H9 (cell line): ENCODE results near the gene TAF13. TPM values are rescaled to one million over a fixed set of nuclear protein-coding genes. Genes with fewer than 3 reads are reported as not detected.

Source experiments
- DNase-seq: peaks from one replicate; pipeline ENCODE4 v3.0.0-alpha.2; 2017
- H2AFZ ChIP-seq: one replicate; pipeline ENCODE4 v1.6.1; 2013; ENCODE audit warnings: mild to moderate bottlenecking, low read length, control low read depth, moderate library complexity
- H2AK5ac ChIP-seq: 2 replicates; pipeline ENCODE4 v1.6.1; 2013; ENCODE audit warnings: low read length, control low read depth, mixed read lengths; ENCODE audit not compliant: insufficient read length
- H2BK120ac ChIP-seq: one replicate; pipeline ENCODE4 v1.6.1; 2013; ENCODE audit warnings: low read depth, mild to moderate bottlenecking, low read length, control low read depth, inconsistent platforms; ENCODE audit not compliant: poor library complexity, severe bottlenecking
- H2BK12ac ChIP-seq: 2 replicates; pipeline ENCODE4 v1.6.1; 2013; ENCODE audit warnings: low read length, control low read depth, mixed read lengths, low read depth; ENCODE audit not compliant: insufficient read length
- H2BK15ac ChIP-seq: 2 replicates; pipeline ENCODE4 v1.6.1; 2013; ENCODE audit warnings: low read depth, low read length, control low read depth
- H2BK20ac ChIP-seq: one replicate; pipeline ENCODE4 v1.6.1; 2013; ENCODE audit warnings: low read depth, mild to moderate bottlenecking, low read length, control low read depth, inconsistent platforms; ENCODE audit not compliant: poor library complexity, severe bottlenecking
- H2BK5ac ChIP-seq: 2 replicates; pipeline ENCODE4 v1.6.1; 2013; ENCODE audit warnings: low read length, control low read depth, mixed read lengths; ENCODE audit not compliant: insufficient read length
- H3K14ac ChIP-seq: 2 replicates; pipeline ENCODE4 v1.6.1; 2013; ENCODE audit warnings: low read length, control low read depth; ENCODE audit not compliant: insufficient read depth
- H3K18ac ChIP-seq: 2 replicates; pipeline ENCODE4 v1.6.1; 2013; ENCODE audit warnings: low read depth, mild to moderate bottlenecking, mixed read lengths, low read length, control low read depth; ENCODE audit not compliant: insufficient read length
- H3K23ac ChIP-seq: 2 replicates; pipeline ENCODE4 v1.6.1; 2013; ENCODE audit warnings: low read length, control low read depth, mixed read lengths, low read depth; ENCODE audit not compliant: insufficient read length
- H3K23me2 ChIP-seq: 2 replicates; pipeline ENCODE4 v1.6.1; 2013; ENCODE audit warnings: low read depth, mild to moderate bottlenecking, mixed read lengths, low read length, control low read depth; ENCODE audit not compliant: insufficient read length, poor library complexity, severe bottlenecking
- H3K27ac ChIP-seq: 2 replicates; pipeline ENCODE4 v1.5.1; 2013; ENCODE audit warnings: low read length, control low read depth, mixed read lengths, low read depth; ENCODE audit not compliant: insufficient read length
- H3K27me3 ChIP-seq: 2 replicates; pipeline ENCODE4 v1.6.1; 2013; ENCODE audit warnings: low read length, control low read depth, inconsistent platforms; ENCODE audit not compliant: insufficient read depth
- H3K4ac ChIP-seq: 2 replicates; pipeline ENCODE4 v1.6.1; 2013; ENCODE audit warnings: low read depth, mild to moderate bottlenecking, control low read depth, inconsistent platforms, low read length, moderate library complexity
- H3K4me1 ChIP-seq: 2 replicates; pipeline ENCODE4 v1.6.1; 2013; ENCODE audit warnings: low read length, control low read depth, inconsistent platforms; ENCODE audit not compliant: insufficient read depth
- H3K4me2 ChIP-seq: 2 replicates; pipeline ENCODE4 v1.6.1; 2013; ENCODE audit warnings: low read length, control low read depth, mixed read lengths; ENCODE audit not compliant: insufficient read length, insufficient read depth
- H3K56ac ChIP-seq: 2 replicates; pipeline ENCODE4 v1.6.1; 2013; ENCODE audit warnings: low read depth, mild to moderate bottlenecking, mixed read lengths, low read length, control low read depth; ENCODE audit not compliant: insufficient read length
- H3K79me1 ChIP-seq: 2 replicates; pipeline ENCODE4 v1.6.1; 2013; ENCODE audit warnings: low read depth, mild to moderate bottlenecking, moderate library complexity, low read length, control low read depth, inconsistent platforms; ENCODE audit not compliant: insufficient read depth, poor library complexity, severe bottlenecking
- H3K79me2 ChIP-seq: 2 replicates; pipeline ENCODE4 v1.6.1; 2013; ENCODE audit warnings: low read length, control low read depth, inconsistent platforms; ENCODE audit not compliant: insufficient read depth
- H3K9ac ChIP-seq: 2 replicates; pipeline ENCODE4 v1.6.1; 2013; ENCODE audit warnings: low read length, control low read depth, mixed read lengths; ENCODE audit not compliant: insufficient read length; ENCODE audit errors: extremely low read depth
- H3K9me3 ChIP-seq: one replicate; pipeline ENCODE4 v1.6.1; 2013; ENCODE audit warnings: low read depth, low read length, inconsistent platforms; ENCODE audit not compliant: control insufficient read depth
- H3T11ph ChIP-seq: one replicate; pipeline ENCODE4 v1.6.1; 2013; ENCODE audit warnings: mild to moderate bottlenecking, low read length, control low read depth, inconsistent platforms
- H4K20me1 ChIP-seq: one replicate; pipeline ENCODE4 v1.6.1; 2013; ENCODE audit not compliant: control insufficient read depth, insufficient read length, insufficient read depth
- H4K5ac ChIP-seq: 2 replicates; pipeline ENCODE4 v1.6.1; 2013; ENCODE audit warnings: low read depth, mild to moderate bottlenecking, mixed read lengths, low read length, control low read depth; ENCODE audit not compliant: insufficient read length
- H4K8ac ChIP-seq: replicated peaks from 2 replicates; pipeline ENCODE4 v1.6.1; 2013; ENCODE audit warnings: low read length, control low read depth, mixed read lengths, low read depth; ENCODE audit not compliant: insufficient read length
- H4K91ac ChIP-seq: 2 replicates; pipeline ENCODE4 v1.6.1; 2013; ENCODE audit warnings: low read depth, mild to moderate bottlenecking, moderate library complexity, mixed read lengths, low read length, control low read depth; ENCODE audit not compliant: insufficient read length
- H3K27ac Mint-ChIP-seq, 3 experiments: 2 replicates in 2 of 3; 3 replicates in 1 of 3; pipeline ENCODE4 v1.8.0; 2020 to 2021; ENCODE audit warnings: mixed read lengths in 3 of 3, mild to moderate bottlenecking in 1 of 3, moderate library complexity in 1 of 3
- H3K27me3 Mint-ChIP-seq: 2 replicates; pipeline ENCODE4 v1.8.0; 2021; ENCODE audit warnings: low read depth, mild to moderate bottlenecking, moderate library complexity, mixed read lengths
- H3K36me3 Mint-ChIP-seq, 3 experiments: 2 replicates in 2 of 3; 3 replicates in 1 of 3; pipeline ENCODE4 v1.8.0; 2020 to 2021; ENCODE audit warnings: low read depth in 3 of 3, mixed read lengths in 3 of 3; ENCODE audit not compliant: insufficient read depth in 1 of 3
- H3K4me1 Mint-ChIP-seq, 2 experiments: 2 replicates each; pipeline ENCODE4 v1.8.0; 2020; ENCODE audit warnings: mixed read lengths in 2 of 2
- H3K4me3 Mint-ChIP-seq, 2 experiments: 2 replicates in 1 of 2; 3 replicates in 1 of 2; pipeline ENCODE4 v1.8.0; 2020 to 2021; ENCODE audit warnings: mild to moderate bottlenecking in 2 of 2, mixed read lengths in 2 of 2, moderate library complexity in 1 of 2
- H3K9me3 Mint-ChIP-seq, 2 experiments: 2 replicates in 1 of 2; 3 replicates in 1 of 2; pipeline ENCODE4 v1.8.0; 2020; ENCODE audit warnings: mild to moderate bottlenecking in 2 of 2, mixed read lengths in 2 of 2, moderate library complexity in 1 of 2
- WGBS: extraction: QIAGEN DNeasy Blood & Tissue Kit; methylation state at CpG from one replicate; pipeline ENCODE4 v1.1.7; 2013; ENCODE audit warnings: missing lambda C conversion rate, low lambda C conversion rate, mixed read lengths; ENCODE audit not compliant: insufficient read length; ENCODE audit errors: extremely low coverage; 5-methylcytosine and 5-hydroxymethylcytosine counted together
- total RNA-seq: library from RNA; stranded (reverse); gene quantifications from 2 replicates; pipeline ENCODE4 v1.2.1, GENCODE V29; 2021
- TF ChIP-seq, protein P1 (sequence below): fragments of 200-600 bp; sonication (generic); conservative IDR thresholded peaks from 3 replicates; pipeline ENCODE4 v1.8.0; 2021; ENCODE audit warnings: antibody characterized with exemption, mild to moderate bottlenecking

TAF13 gene
- total RNA-seq, 1 experiment from 2014 or later: 50.9 TPM

DNA sequence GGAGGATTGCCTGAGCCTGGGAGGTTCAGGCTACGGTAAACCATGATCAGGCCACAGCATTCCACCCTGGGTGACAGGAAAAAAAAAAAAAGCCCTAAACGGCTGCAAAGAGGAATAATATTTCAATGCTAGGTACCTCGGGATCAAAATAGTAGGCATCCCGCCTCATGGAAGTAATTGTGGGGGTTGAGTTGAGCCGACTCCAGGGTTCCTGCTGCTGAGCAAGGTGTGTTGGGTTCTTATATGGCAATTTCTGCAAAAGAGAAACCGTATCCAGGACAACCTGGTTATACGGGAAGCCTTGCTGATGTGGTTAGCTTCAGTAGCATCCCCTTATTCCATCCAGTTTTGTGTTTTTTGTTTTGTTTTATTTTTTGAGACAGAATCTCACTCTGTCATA, 32.0 kb upstream of the TAF13 start:
- H3K27ac ChIP-seq: no peak overlapping the region
- no peaks in the 10 kb centered on the region for H3K79me1 ChIP-seq
- H2BK120ac ChIP-seq: no peak overlapping the region
- no peak overlapping the region for H3K27ac Mint-ChIP-seq
- H4K91ac ChIP-seq: no peak overlapping the region
- peaks cover 0 to 2% (median 0%) of the 10 kb centered on the region in 3 experiments; a peak in 2 of 7 replicates for H3K36me3 Mint-ChIP-seq
- H3K4me1 Mint-ChIP-seq: peaks cover under 1 to 4% of the 10 kb centered on the region in 2 experiments; a peak in 2 of 4 replicates
- peaks cover under 1% of the 10 kb centered on the region; the same call in 1 of the 2 replicates for H3K27me3 ChIP-seq
- no peaks in the 10 kb centered on the region for H4K20me1 ChIP-seq
- no peak overlapping the region for H2AFZ ChIP-seq
- H3K9me3 ChIP-seq: no peaks in the 10 kb centered on the region
- H3K23ac ChIP-seq: no peak overlapping the region
- H3K56ac ChIP-seq: no peak overlapping the region
- no peak for DNase-seq
- H3T11ph ChIP-seq: no peak overlapping the region
- H2BK20ac ChIP-seq: no peak overlapping the region
- H3K14ac ChIP-seq: no peak overlapping the region
- no peaks in the 10 kb centered on the region for H3K79me2 ChIP-seq
- H3K4me1 ChIP-seq: no peaks in the 10 kb centered on the region
- H2BK5ac ChIP-seq: no peak overlapping the region
- H3K9ac ChIP-seq: no peak overlapping the region
- H3K27me3 Mint-ChIP-seq: peaks cover 42% of the 10 kb centered on the region
- no peaks in the 10 kb centered on the region for H3K23me2 ChIP-seq
- H4K8ac ChIP-seq: no peak overlapping the region
- no peak overlapping the region for H2BK15ac ChIP-seq
- H4K5ac ChIP-seq: no peak overlapping the region
- no peaks in the 10 kb centered on the region for H3K9me3 Mint-ChIP-seq
- TF ChIP-seq, protein P1, sequence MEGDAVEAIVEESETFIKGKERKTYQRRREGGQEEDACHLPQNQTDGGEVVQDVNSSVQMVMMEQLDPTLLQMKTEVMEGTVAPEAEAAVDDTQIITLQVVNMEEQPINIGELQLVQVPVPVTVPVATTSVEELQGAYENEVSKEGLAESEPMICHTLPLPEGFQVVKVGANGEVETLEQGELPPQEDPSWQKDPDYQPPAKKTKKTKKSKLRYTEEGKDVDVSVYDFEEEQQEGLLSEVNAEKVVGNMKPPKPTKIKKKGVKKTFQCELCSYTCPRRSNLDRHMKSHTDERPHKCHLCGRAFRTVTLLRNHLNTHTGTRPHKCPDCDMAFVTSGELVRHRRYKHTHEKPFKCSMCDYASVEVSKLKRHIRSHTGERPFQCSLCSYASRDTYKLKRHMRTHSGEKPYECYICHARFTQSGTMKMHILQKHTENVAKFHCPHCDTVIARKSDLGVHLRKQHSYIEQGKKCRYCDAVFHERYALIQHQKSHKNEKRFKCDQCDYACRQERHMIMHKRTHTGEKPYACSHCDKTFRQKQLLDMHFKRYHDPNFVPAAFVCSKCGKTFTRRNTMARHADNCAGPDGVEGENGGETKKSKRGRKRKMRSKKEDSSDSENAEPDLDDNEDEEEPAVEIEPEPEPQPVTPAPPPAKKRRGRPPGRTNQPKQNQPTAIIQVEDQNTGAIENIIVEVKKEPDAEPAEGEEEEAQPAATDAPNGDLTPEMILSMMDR: no peak
- no peak overlapping the region for H2BK12ac ChIP-seq
- no CpG with 5 or more reads among the region's 7 CpGs for WGBS
- no peak overlapping the region for H3K4me3 Mint-ChIP-seq
- no peak overlapping the region for H3K4me2 ChIP-seq
- H3K4ac ChIP-seq: no peak overlapping the region
- no peak overlapping the region for H3K18ac ChIP-seq
- no peak overlapping the region for H2AK5ac ChIP-seq
